ES-I3 (cell line): Measurements from ENCODE around the gene CDH23.

Source experiments
- H3K36me3 ChIP-seq: 2 replicates; pipeline ENCODE4 v1.6.1; 2013; ENCODE audit warnings: mild to moderate bottlenecking, low read length, control low read depth, moderate library complexity; ENCODE audit not compliant: insufficient read depth
- H3K4me1 ChIP-seq: 2 replicates; pipeline ENCODE4 v1.6.1; 2013; ENCODE audit warnings: mild to moderate bottlenecking, control low read depth, low read length; ENCODE audit not compliant: insufficient read depth
- H3K9ac ChIP-seq: 2 replicates; pipeline ENCODE4 v1.6.1; 2013; ENCODE audit warnings: low read depth, mild to moderate bottlenecking, low read length, moderate library complexity
- H3K9me3 ChIP-seq: 2 replicates; pipeline ENCODE4 v1.6.1; 2013; ENCODE audit warnings: mild to moderate bottlenecking, low read length, moderate library complexity; ENCODE audit not compliant: control insufficient read depth, insufficient read depth

Gene CDH23

GRCh38 chr10:71623098-71623985, 226.6 kb downstream of the CDH23 start:
- Histone ChIP-seq H3K9me3 (no peaks in the 10 kb centered on the region), H3K4me1 (peaks cover 36% of the 10 kb centered on the region), H3K9ac (no peak overlapping the region), H3K36me3 (no peaks in the 10 kb centered on the region)

- H3K9ac ChIP-seq, result no peak overlapping the region
- H3K36me3 ChIP-seq, result no peaks in the 10 kb centered on the region
- no peaks in the 10 kb centered on the region for H3K9me3 ChIP-seq
- peaks cover 39% of the 10 kb centered on the region for H3K4me1 ChIP-seq
Observed at GRCh38 chr10:71623986-71624291, 227.2 kb downstream of the CDH23 start.

GRCh38 chr10:71625445-71626175, 228.9 kb downstream of the CDH23 start:
- H3K36me3 ChIP-seq, result no peaks in the 10 kb centered on the region
- H3K9me3 ChIP-seq, result no peaks in the 10 kb centered on the region
- H3K9ac ChIP-seq, result no peak overlapping the region
- peaks cover 50% of the 10 kb centered on the region for H3K4me1 ChIP-seq

DNA sequence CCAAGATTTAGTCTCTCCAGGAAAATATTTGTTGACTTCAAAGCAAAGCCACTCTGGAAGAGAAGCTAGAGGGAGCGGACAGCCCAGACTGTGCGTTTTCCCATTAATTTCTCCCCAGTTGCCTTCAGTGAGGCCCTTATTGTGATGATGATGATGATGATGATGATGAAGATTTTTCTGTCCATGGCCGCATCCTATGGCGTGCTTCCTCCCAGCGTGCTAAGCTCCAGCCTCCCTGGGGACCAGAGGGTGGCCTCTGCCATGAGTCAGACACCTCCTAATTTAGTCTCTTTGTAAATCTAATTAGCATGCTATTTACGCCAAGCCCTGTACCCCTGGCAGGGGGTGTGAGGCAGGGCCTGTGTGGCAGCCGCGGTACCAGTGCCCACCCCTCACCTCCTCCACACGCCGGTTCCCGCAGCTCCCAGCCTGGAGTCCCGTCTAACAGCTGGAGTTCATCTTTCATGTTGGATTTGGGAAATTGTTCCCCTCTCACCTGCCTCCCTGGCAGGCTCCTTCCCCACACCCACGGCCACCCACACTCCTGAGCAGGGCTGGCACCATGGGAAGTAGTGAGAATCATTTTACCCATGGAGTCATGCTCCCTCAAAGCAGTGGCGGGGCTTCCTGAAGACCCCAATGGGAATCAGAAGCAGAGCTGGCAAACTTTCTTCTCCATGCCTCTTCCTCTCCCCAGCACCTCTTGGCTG, 230.7 kb downstream of the CDH23 start:
- Histone ChIP-seq H3K36me3 (no peaks in the 10 kb centered on the region), H3K9me3 (no peaks in the 10 kb centered on the region), H3K4me1 (peaks cover 51% of the 10 kb centered on the region), H3K9ac (no peak overlapping the region)

DNA sequence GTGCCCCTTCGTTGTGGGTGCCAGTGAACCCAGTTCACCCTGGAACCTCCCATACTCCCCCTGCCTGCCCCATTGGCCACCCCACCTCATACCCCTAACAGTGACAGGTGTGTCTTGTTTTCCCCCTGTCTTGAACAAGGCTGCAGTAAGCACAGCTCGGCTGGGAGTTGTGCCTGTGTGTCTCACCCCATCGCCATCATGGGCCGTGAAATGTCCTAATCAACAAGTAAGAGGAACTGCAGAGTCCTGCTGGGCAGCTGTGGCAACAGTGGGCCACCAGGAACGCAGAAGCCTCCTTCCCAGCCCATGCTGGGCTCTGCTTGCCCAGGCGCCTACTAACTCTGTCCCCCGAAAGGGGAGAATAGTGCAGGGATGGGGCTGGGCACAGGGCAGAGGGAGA, 231.2 kb downstream of the CDH23 start:
- Histone ChIP-seq H3K4me1 (peaks cover 46% of the 10 kb centered on the region), H3K36me3 (no peaks in the 10 kb centered on the region), H3K9ac (no peak overlapping the region), H3K9me3 (no peaks in the 10 kb centered on the region)

GRCh38 chr10:71629131-71629530, 232.4 kb downstream of the CDH23 start:
- no peaks in the 10 kb centered on the region for H3K36me3 ChIP-seq
- peaks cover 42% of the 10 kb centered on the region for H3K4me1 ChIP-seq
- no peaks in the 10 kb centered on the region for H3K9me3 ChIP-seq
- no peak overlapping the region for H3K9ac ChIP-seq

GRCh38 chr10:71630168-71630567, 233.4 kb downstream of the CDH23 start:
- no peaks in the 10 kb centered on the region for H3K9me3 ChIP-seq
- H3K36me3 ChIP-seq, result no peaks in the 10 kb centered on the region
- H3K4me1 ChIP-seq, result peaks cover 50% of the 10 kb centered on the region
- no peak overlapping the region for H3K9ac ChIP-seq

GRCh38 chr10:71631007-71631861, 234.5 kb downstream of the CDH23 start:
- H3K36me3 ChIP-seq, result no peaks in the 10 kb centered on the region
- no peak overlapping the region for H3K9ac ChIP-seq
- peaks cover 58% of the 10 kb centered on the region for H3K4me1 ChIP-seq
- H3K9me3 ChIP-seq, result no peaks in the 10 kb centered on the region

- no peak overlapping the region for H3K9ac ChIP-seq
- peaks cover 58% of the 10 kb centered on the region for H3K4me1 ChIP-seq
Observed at GRCh38 chr10:71632200-71632820, 235.6 kb downstream of the CDH23 start.

DNA sequence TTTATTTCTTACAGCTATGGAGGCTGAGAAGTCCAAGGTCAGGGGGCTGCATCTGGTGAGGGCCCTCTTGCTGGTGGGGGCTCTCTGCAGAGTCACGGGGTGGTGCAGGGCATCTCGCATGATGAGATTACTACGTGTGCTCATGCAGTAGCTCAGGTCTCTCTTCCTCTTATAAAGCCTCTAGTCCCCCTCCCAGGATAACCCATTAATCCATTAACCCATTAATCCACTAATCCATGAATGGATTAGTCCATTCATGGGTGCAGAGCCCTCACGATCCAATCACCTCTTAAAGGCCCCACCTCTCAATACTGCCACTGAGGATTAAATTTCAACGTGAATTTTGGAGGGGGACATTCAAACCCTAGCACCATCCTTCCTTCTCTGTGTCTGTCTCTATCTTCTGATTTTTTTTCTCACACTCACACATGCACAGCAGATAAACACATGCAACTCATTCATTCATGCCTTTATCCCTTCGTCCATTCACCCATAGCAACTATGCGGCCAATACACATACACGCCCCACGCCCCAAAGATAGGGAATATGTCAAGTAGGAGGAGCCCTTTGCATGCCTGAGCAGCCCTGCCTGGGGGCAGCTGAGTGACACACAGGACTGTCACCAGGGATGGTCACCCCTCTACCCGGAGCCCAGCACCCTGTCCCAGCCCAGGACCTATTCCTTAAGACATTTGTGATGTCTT, 236.3 kb downstream of the CDH23 start:
- no peak overlapping the region for H3K9ac ChIP-seq
- H3K4me1 ChIP-seq, result peaks cover 59% of the 10 kb centered on the region
- H3K36me3 ChIP-seq, result no peaks in the 10 kb centered on the region
- no peaks in the 10 kb centered on the region for H3K9me3 ChIP-seq

More at GRCh38 chr10:71632200-71632820, 235.6 kb downstream of the CDH23 start:
- Histone ChIP-seq H3K36me3 (no peaks in the 10 kb centered on the region), H3K9me3 (no peaks in the 10 kb centered on the region)

- Histone ChIP-seq H3K9ac (no peak overlapping the region), H3K36me3 (no peaks in the 10 kb centered on the region), H3K9me3 (no peaks in the 10 kb centered on the region), H3K4me1 (peaks cover 61% of the 10 kb centered on the region)
Observed at GRCh38 chr10:71633920-71634319, 237.2 kb downstream of the CDH23 start.

DNA sequence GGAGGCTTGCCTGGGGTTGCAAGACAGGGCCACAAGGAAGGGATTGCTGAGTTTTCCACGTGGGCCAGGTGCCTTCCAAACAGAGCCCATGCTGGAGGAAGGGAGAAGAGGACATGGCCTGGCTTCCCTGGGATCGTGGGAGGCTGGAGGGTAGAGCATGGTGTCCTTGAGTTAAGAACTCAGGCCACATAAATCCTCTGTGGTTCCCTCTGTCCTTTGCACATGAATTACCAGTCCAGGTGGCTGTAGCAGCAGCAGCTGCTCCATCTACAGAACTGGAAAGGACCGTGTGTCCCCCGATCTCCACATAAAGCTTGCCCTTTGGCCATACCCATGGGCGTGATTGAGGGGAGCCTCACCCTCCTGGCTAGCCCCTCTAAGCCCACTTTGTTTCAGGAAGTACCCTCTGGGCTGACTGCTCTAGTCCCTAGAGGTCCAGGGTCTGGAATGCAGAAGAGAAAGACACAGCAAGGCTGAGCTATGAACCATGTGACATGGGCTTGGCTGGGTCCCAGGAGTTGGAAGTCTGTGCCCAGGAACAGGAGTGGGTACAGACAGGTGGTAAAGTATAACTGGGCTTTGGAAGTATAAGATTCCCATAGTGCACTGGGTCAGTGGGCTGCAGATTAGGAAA, 237.9 kb downstream of the CDH23 start:
- Histone ChIP-seq H3K4me1 (peaks cover 60% of the 10 kb centered on the region), H3K9ac (no peak overlapping the region)

More for the DNA sequence above, 237.9 kb downstream of the CDH23 start:
- H3K36me3 ChIP-seq, result no peaks in the 10 kb centered on the region
- H3K9me3 ChIP-seq, result no peaks in the 10 kb centered on the region
